HG03139 (cell line): ENCODE data around the gene DIS3L2.

Experiments
- ATAC-seq: cut with Tn5 transposase; IDR thresholded peaks from one replicate; pipeline ENCODE4 v1.9.1; 2021; ENCODE audit not compliant: unreplicated experiment

DIS3L2 gene

DNA sequence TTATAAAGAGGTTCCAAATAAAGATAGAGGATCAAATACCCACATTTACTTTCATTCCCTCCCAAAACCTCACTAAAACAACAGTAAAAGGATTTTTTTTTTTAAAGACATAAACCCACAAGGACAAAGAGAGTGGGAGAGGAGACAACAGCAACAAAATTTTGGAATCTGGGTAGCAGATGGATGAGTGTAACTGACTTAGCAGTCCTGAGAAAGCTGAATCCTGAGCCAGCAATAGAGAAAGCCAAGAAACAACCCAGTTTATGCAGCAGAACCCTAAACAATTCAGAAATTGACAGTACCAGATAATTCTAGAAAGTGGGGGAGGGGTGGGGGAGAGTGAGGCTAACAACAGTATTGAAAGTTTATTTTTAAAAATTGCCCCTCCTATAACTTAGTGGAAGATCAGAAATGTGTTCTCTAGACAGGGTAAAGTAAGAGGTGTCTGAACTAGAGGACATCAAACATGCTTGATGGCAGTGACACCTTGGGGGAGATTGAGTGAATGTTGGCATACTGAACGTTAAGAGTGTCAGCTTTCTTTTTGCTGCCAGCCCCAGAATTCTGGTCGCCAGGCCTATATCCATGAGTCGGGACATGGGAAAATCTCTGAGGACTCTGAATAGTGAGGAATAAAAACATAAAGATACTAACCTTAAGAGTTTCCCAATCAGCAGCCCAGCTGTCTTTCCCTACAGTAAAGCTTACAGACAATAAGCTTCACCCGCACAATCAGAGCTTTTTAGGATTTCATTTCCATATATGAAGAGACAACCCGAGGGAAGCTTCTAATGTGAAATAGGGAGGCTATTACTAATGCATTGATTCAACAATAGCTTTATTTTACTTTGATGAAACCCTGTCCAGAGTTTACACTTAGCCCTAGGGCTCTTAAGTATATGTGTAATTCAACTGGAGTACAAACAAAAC lies 289.0 kb downstream of the DIS3L2 start:
- no peak for ATAC-seq

DNA sequence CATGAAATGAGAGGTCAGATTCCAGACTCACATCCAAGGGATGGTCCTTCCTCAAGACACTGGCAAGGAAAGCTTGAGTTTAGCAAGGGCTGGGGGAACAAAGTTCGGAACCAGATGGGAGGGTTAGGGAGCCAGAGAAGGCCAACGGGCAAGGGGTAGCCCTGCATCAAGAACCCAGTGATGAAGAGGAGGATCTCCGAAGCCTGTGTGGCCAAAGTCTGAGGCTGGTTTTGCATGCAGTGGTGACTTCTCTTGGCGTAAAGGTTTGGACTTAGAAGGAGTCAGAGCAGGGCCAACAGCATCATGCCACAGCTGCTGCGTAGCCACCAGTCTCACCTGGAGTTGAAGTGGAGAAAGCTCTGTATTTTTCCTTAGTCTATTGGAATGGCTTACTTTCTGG lies 293.5 kb downstream of the DIS3L2 start:
- no peak for ATAC-seq

DNA sequence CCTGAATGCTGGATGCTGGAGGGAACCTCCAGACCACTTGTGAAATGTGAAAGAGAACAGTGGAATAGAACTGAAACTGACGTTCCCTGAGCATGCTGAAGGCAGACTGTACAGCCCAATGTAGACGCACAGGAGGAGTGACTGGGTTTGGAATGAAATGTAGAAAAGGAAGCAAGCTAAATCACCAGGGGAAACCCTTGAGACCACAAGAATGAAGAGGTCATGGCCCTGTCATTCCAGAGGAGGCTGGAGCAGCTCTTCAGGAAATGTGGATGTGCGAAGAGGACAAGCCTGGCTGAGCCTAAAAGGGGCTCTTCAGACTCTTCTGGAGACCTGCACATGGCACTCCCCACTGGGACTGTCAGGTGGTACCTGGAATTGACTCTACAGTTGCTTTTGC lies 298.6 kb downstream of the DIS3L2 start:
- no peak for ATAC-seq

DNA sequence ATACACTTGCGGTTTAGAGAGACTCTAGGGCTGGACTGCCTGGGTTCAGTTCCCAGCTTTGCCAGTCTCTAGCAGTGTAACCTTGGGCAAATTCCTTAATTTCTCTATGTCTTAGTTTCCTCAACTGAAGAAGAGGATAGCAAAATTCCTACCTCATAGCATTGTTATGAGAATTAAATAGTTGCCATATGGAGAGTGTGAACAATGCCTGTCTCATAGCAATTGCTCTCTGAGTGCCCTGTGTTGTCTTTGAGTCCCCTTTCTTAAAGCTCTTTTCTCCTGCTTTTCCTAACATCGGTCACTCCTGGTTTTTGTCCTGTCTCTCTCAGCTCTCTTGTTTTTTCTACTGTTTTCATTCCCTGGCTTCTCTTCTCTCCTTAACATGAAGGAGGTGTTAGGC lies 300.3 kb downstream of the DIS3L2 start:
- ATAC-seq = no peak

DNA sequence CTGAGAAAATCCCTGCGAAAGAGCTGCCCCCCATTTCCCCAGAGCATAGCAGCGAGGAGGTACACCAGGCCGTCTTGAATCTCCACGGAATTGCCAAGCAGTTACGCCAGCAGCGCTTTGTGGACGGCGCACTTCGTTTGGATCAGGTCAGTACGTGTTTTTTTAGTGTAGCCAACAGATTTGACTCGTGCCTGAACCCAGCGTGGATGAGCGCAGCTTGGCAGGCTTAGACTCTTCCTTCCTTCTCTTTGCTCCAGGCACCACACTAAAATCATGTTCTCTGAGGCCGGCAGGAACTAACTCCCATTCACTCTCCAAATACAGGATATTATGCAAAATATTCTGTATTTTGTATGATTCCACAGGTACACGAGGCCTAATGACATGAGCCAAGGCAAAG lies 301.8 kb downstream of the DIS3L2 start:
- ATAC-seq = no peak

DNA sequence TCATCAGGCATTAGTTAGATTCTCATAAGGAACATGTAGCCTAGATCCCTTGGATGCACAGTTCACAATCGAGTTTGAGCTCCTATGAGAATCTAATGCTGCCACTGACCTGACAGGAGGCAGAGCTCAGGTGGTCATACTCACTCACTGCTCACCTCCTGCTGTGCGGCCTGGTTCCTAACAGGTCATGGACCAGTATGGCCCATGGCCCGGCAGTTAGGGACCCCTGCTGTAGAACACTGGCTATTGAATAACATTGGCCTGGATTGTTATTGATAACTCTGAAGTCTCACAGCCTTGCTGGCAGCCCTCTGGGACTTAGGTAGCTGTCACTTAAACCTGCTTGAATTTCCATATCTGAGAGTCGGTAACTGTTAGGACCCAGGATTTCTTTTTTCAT lies 302.6 kb downstream of the DIS3L2 start:
- no peak for ATAC-seq

DNA sequence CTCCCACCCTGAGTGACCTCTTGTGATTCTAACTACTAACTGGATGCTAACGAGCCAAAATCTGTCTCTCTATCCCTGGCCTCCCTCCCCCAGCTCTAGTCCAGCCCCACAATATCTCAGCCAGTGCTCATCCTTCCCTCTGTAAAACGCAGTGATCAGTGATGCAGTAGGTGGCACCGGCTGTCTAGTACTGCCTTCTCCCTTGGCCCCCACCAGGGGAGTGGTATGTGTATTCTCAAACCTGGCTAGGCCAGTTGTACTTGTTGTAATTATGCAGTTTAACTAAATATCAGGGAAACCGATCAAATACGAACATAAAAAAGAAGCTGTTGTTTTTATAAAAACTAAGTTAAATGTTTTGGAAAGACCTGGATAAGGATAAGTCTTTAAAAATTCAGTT lies 303.8 kb downstream of the DIS3L2 start:
- no peak for ATAC-seq

DNA sequence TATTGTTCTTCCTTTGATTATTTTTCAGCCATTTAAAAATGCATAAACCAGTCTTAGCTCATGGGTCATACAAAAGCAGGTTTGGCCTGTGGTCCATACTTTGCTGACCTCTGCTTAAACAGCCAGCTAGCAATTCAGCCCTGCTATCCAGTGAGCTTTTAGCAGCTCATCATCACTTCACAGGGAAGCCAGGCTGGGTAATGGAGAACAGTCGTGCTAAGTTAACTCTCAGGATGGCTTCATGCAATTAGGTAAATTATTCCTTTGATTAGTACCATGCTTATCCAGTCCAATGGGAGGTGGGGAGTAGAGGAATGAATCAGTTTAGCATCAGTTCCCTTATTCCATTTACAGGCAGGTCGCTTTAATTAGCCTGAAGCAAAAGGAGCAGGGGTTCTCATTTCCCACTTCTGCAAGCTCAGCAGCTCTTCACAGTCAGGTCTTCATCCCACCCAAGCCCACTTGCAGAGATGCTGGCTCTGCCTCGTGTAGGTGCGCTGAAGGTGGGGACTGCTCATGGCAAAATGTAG lies 307.2 kb downstream of the DIS3L2 start:
- ATAC-seq = no peak

DNA sequence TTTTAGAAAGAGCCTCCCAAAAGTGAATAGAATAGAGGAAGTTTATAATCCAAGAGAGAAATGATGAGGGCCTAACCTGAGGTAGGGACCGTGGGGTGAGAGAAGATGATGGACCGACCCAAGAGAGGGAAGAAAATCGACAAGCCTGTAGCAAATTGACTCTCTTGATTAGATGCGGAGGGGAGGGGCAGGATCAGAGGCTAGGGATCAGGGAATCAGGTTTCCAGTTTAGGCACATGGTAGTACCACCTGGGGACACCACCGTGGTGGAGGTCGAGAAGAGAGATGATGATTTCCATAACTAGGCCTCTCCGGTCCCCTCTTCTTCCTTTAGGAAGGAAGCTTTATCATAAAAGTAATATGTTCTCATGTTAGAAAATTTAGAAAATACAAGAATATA lies 308.4 kb downstream of the DIS3L2 start:
- no peak for ATAC-seq

DNA sequence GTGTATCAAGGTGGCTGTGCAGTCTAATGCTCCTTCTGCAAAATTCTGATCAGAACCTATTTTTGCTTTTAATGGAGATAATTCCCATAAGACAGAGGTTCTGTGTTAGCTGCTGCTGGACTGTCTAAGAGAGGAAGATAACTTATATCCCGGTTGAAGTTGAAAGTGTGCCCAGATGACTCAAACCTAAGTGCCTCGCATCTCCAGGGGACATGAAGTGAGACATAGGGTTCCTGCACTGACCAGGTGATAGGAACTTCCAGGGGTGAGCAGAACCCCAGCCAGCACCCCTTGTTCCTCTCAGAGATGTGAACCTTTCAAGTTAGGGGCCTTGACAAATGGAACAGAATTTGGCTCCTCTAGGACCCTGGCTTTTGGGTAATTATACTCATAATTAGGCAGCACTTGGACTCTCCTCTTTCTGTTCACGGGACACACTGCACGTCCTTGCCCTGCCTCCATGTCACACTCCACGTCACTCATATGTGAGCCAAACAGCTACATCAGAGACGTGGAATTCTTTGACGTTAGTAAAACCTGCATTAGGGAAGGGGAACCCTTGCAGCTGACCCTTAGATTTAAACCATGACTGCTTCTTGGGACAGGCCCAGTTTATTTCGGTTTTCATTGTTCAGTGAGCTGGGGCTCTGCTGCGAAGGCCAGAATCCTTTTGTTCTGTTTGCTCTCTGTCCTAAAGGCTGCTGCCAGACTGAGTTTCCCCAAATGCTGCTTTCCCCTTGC lies 312.6 kb downstream of the DIS3L2 start:
- no peak for ATAC-seq

DNA sequence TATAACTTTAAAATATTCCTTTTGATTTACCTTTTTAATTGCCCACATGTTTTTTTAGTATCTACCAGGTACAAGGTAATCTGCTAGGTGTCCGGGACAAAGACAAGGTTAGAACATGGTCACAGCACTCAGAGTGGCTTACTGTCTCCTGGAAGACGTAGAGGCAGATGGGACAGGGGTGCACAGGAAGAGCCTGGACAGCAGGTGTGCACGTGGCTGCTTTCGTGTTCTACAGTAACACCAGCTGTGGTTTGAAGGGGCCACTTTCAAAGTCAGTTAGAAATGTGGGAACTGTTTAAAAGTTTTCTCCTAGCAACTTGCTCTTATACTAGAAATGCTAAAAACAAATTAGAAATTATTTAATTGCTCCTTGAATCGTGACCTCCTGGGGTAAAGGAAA lies 314.2 kb downstream of the DIS3L2 start:
- ATAC-seq = no peak

DNA sequence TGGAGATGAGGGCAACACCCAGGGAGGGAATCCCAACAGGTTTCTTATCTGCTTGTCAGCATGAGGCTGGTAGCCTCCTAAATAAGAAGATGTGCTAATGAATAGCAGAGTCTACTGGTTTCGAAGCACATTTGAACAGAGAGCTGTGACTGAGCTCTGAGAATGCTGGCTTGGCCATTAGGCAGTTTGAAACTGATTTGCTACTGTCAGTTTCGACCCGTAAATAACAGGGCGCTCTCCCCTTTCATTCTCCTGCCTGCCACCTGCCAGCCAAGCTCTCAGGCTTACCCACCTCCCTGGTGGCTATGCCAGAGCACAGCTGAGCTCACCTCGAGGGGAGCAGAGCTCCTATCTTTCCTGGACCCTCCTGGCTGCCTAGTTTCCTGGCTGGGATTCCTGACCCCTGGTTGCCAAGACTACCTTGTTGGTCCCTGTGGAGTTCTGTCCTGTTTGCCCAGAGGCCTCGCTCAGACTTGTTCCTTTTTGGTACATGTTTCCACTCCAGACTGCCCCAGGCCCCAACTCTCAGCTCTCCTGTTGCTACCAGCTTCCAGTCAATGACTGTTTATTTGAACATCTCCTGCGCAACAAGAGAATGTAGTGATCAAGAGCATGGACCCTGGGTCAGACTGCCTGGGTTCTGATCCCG lies 314.7 kb downstream of the DIS3L2 start:
- no peak for ATAC-seq

DNA sequence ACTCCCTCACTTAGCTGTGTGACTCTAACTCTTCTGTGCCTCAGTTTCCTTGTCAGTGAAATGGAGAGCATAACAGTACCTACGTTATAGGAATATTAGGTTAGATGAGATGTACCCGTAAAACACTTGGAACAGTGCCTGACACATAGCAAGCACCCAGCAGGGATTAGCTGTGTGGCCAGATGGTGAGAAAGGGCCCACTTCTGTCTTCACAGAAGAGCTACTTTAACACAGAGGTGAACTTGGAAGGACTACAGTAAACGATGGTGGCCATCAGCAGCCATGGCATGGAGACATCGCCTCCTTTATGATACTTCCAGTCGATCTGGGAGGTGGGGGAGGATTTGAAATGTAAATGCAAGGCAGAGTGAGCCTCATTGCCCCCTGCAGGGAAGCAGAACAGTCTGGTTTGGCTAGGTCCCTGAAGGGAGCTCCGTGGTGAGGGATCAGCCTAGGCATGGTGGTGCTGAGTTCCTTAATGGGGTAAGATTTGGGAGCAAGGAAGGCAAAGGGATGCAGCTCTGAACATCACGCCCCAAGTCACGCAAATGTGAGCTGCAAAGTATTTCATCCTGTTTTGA lies 315.3 kb downstream of the DIS3L2 start:
- ATAC-seq = no peak

DNA sequence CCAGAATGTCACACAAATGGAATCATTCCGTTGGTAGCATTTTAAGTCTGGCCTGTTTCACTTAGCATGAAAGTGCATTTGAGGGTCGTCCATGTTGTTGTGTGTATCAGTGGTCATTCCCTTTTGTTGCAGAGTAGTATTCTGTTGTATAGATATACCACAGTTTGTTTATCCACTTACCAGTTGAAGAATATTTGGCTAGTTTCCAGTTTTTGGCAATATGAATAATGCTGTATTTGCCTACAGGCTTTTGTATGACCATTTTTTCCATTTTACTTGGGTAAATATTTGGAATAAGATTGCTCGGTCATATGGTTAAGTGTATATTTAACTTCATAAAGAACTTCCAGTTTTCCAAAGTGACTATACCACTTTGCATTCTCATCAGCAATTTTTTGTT lies 317.0 kb downstream of the DIS3L2 start:
- ATAC-seq = no peak

DNA sequence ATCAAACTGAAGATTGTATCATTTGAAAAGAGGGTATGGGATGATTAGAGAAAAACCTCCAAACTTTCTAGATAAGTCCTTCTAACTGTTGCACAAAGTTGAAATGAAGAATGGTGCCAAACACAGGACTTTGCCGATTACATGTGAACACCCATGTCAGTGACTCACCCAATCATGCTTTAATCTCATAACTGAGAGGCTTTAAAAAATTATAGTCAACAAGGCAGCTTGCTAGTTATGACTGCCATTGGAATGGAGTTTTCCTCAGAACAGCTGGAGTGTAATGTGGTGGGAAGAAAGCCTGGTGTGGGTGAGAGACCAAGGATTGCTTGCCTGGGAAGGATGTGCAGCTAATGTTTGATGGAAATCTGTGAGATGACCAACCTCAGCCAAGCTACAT lies 318.8 kb downstream of the DIS3L2 start:
- no peak for ATAC-seq

DNA sequence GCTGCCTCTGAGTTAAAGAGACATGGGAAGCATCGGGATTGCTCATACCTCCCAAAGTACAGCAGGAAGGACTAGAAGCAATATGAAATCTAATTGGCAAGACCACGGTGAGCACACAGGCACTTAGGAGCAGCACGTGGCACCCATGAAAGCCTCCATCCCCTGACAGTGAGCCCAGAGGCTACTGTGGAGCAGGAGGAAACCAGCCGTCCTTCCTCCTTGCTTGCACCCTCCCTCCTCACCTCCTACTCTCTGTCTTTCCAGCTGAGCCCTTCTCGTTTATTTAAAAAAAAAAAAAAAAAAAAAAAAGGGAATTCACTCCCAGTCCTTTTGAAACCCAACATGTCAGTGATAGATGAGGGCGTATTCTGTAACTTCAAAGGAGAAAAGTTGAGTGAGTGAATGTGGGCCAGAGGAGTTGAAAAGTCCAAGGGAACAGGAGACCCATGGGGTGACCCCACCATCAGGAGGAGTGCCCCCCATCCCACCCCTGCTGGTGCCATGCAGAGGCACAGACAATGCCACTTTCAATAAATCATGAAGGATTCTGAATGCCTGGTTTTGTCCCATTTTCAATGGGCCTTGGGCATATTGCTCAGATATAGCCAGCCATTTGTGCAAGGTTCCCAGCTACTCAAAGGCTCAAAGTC lies 320.5 kb downstream of the DIS3L2 start:
- no peak for ATAC-seq

DNA sequence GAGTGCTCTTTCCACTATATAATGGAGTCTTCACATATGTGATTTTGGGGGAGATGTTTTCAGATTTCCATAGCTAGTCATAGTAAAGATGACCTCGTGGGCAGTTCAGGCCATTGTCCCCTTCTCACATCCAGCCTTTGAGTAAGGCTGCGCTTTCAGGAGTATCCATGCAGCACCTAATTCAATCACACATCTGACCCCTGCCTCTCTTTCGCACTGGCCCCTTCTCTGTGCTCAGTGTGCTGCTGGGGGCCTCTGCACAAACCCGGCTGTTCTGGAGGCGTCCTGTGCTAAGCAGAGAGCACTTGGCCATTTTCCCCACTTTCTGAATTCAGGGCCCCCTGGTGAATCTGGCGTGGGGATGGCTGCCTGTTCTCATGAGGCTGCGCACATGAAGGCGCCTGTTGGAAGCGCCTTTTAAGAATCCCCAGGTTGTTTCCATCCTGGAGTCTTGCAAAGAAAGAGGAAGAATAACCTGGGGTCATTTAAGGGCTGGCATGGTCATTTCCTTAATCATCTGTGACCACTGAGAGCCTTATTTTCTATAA lies 321.1 kb downstream of the DIS3L2 start:
- no peak for ATAC-seq

DNA sequence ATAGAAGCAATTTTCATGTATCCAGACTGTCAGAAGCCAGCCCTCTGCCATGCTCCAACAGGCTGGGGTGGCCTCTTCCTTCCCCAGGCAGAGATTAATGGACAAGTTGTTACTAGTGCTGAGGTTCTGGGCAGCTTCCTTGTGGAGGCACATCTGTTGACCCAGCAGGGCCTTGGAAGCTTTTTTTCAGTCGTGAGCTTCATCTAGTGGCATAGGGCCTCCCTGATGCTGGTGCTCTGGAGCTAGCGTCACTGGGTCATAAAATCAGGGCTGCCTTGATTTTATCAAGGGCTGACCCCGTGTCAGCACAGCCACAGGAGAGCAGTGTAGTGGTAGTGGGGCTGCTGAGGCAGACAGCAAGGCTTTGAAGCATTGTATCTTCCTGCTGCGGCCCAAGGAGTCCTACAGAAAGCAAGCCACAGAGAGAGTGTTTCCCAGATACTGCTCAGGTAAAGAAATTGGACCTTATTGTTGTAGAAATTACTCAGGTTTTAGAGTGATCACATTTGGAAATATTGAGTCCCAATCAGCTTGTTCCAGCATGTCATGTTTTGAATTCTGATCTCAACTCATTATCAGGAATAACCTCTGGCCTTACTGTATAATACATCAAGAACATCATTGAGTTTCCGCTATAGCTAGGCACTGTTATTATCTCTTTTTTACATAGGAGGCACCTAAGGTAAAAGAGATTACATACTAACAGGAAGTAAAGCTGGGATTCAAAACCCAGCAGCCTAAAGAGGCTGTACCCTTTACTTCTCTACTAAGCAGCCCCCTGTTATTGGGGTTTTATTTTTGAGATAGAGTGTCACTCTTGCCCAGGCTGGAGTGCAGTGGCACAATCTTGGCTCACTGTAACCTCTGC lies 324.7 kb downstream of the DIS3L2 start:
- ATAC-seq = no peak

DNA sequence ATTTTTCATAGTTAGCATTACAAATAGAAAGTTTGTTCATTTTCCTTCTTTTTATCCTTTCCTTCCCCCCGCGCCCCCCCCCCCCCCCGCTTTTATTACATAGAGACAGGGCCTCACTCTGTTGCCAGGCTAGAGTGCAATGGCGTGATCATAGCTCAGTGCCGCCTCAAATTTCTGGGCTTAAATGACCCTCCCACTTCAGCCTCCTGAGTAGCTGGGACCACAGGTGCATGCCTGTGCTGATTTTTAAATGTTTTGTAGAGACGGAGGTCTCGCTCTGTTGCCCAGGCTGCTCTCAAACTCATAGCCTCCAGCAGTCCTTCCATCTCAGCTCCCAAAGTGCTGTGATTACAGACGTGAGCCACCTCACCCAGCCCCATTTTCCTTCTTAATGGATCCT lies 325.8 kb downstream of the DIS3L2 start:
- no peak for ATAC-seq
